Subcutaneous abdominal adipose tissue (tissue), 5 donors: ENCODE measurements around the gene DPP7.
A peak's percentile ranks its signal among the peaks of the same experiment; 100 is the strongest.

Experiments used
- H3K27ac ChIP-seq: one replicate; pipeline ENCODE4 v1.7.0; 2013; ENCODE audit warnings: low read depth, mild to moderate bottlenecking, inconsistent platforms, low read length, moderate library complexity
- H3K27me3 ChIP-seq, 5 donors: one replicate each; pipeline ENCODE4 v1.7.0; 2013; ENCODE audit warnings: low read length in 5 of 5, inconsistent platforms in 1 of 5; ENCODE audit not compliant: control insufficient read depth in 5 of 5, insufficient read depth in 4 of 5
- H3K36me3 ChIP-seq, 5 donors: one replicate each; pipeline ENCODE4 v1.7.0; 2013; ENCODE audit warnings: low read length in 5 of 5; ENCODE audit not compliant: control insufficient read depth in 5 of 5, insufficient read depth in 5 of 5
- H3K4me1 ChIP-seq, 5 donors: one replicate each; pipeline ENCODE4 v1.7.0; 2013; ENCODE audit warnings: low read length in 5 of 5, mild to moderate bottlenecking in 3 of 5, moderate library complexity in 1 of 5; ENCODE audit not compliant: control insufficient read depth in 5 of 5, insufficient read depth in 5 of 5
- H3K4me3 ChIP-seq, 5 donors: one replicate each; pipeline ENCODE4 v1.7.0; 2013; ENCODE audit warnings: low read length in 5 of 5, low read depth in 1 of 5
- H3K9ac ChIP-seq, 5 donors: one replicate each; pipeline ENCODE4 v1.7.0; 2013; ENCODE audit warnings: low read length in 5 of 5, mild to moderate bottlenecking in 4 of 5, moderate library complexity in 3 of 5
- H3K9me3 ChIP-seq, 5 donors: one replicate each; pipeline ENCODE4 v1.7.0; 2013; ENCODE audit warnings: low read length in 5 of 5; ENCODE audit not compliant: control insufficient read depth in 5 of 5
- donor health status: healthy.
- donor health status: healthy.
- donor health status: healthy.
- donor health status: healthy.
- donor health status: healthy.

DPP7 gene

DNA sequence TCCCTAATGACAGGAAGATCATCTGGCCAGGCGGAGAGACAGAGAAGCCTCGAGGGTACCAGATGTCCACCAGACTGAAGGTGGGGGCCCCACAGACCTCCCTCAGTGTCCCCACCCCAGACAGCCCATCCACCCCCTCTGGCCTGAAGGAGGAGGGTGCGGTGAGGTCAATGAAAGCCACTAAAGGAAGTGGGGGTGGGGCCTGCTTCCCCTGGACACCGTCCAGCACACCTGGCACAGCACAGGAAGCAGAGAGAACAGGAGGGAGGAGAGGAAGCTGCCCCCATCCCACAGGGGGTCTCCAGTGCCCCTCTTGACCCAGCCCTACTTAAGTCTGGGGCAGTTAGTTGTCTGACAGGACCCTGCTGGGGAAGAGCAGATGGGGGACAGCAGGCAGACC lies 44.1 kb upstream of the DPP7 start:
- H3K4me1 ChIP-seq: peaks cover 0 to 15% (median 8%) of the 10 kb centered on the region in 5 donors
- H3K4me3 ChIP-seq: no peak overlapping the region
- peaks cover 44 to 74% (median 73%) of the 10 kb centered on the region in 5 donors for H3K27me3 ChIP-seq
- H3K9me3 ChIP-seq: peaks cover 0 to 2% (median 0%) of the 10 kb centered on the region in 5 donors
- no peak overlapping the region for H3K9ac ChIP-seq
- H3K27ac ChIP-seq: no peak overlapping the region
- H3K36me3 ChIP-seq: no peaks in the 10 kb centered on the region

DNA sequence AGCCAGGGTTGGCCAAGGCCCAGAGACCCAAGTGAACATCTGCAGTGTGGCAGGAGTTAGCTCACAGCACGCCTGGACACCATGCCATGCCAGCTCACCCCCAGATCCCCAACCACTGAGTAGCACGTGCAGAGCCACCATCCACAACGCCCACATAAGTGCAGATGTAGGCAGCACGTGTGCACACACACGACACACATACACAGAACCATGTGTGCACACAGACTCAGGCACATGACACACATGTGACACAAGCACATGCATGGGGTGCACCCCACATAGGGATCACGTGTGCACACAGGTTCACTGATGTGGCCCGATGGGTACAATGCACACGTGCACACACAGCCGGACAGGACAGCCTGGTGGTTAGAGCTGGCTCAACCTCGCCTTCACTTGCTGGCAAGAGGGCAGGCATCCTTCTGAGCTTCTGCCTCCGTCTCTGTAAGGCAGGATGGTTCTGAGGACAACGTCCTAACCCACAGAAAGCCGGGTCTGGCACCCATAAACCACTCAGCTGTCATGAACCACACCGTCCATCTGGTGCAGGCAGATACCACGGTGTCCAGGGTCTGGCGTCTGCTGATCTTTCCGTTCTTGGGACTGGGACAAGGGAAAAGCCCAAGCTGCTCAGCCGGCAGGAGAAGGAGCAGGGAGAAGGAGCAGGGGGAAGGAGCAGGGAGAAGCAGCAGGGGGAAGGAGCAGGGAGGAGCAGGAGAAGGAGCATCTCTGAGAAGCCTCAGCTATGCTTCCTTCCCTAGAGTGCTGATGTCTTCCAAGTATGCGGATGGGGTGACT lies 43.3 kb upstream of the DPP7 start:
- Histone ChIP-seq H3K9me3 (peaks cover 0 to 2% (median 0%) of the 10 kb centered on the region in 5 donors), H3K9ac (no peak overlapping the region), H3K27me3 (peaks cover 39 to 68% (median 66%) of the 10 kb centered on the region in 5 donors), H3K4me3 (no peak overlapping the region), H3K27ac (no peak overlapping the region), H3K4me1 (peaks cover 0 to 8% (median 4%) of the 10 kb centered on the region in 5 donors), H3K36me3 (no peaks in the 10 kb centered on the region)

DNA sequence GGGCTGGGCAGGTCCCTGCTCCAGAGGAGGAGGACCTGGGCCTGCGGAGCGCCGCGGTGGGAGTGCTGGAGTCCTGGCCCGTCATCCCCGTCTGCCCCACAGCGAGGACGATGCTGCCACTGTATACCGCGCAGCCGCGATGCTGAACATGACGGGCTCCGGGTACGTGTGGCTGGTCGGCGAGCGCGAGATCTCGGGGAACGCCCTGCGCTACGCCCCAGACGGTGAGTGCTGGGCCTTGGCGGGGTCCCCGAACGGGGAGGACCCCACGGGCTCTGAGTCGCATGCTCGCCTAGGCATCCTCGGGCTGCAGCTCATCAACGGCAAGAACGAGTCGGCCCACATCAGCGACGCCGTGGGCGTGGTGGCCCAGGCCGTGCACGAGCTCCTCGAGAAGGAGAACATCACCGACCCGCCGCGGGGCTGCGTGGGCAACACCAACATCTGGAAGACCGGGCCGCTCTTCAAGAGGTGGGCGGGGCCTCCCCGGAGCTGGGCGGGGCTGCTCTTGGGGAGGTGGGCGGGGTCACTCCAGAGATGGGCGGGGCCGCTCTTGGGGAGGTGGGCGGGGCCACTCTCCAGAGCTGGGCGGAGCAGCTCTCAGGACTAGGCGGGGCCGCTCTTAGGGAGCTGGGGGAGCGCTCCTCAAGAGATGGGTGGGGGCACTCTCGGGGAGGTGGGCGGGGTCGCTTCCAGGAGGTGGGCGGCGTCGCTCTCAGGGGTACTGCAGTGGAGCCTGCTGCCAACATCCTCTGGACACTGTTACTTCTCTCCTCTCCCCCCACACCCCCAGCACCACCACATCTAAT lies 42.2 kb upstream of the DPP7 start:
- H3K27me3 ChIP-seq: peaks cover 39 to 59% (median 57%) of the 10 kb centered on the region in 5 donors
- peak overlapping the region in 1 of 5 donors; percentile 27 for H3K4me3 ChIP-seq
- no peaks in the 10 kb centered on the region for H3K36me3 ChIP-seq
- peaks cover 0 to 5% (median 4%) of the 10 kb centered on the region in 5 donors for H3K4me1 ChIP-seq
- H3K9ac ChIP-seq: no peak overlapping the region
- peaks cover 0 to 2% (median 0%) of the 10 kb centered on the region in 5 donors for H3K9me3 ChIP-seq
- no peak overlapping the region for H3K27ac ChIP-seq

DNA sequence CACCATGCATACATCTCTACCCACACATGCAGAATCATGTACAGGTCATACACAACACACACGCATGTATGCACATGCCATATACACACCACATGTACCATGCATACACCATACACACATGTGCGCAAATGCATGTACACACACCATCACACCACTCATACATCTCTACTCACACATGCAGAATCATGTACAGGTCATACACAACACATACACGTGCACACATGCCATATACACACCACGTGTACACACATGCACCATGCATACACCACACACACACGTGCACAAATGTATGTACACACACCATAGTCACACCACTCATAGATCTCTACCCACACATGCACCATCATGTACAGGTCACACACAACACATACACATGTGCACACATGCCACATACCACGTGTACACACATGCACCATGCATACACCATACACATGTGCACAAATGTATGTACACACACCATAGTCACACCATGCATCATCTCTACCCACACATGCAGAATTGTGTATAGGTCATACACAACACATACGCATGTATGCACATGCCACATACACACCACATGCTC lies 38.4 kb upstream of the DPP7 start:
- no peaks in the 10 kb centered on the region for H3K36me3 ChIP-seq
- no peak overlapping the region for H3K27ac ChIP-seq
- peaks cover 0 to 5% (median 4%) of the 10 kb centered on the region in 5 donors for H3K4me1 ChIP-seq
- H3K27me3 ChIP-seq: peaks cover 14 to 39% (median 31%) of the 10 kb centered on the region in 5 donors
- H3K9me3 ChIP-seq: no peaks in the 10 kb centered on the region
- no peak overlapping the region for H3K9ac ChIP-seq
- no peak overlapping the region for H3K4me3 ChIP-seq

DNA sequence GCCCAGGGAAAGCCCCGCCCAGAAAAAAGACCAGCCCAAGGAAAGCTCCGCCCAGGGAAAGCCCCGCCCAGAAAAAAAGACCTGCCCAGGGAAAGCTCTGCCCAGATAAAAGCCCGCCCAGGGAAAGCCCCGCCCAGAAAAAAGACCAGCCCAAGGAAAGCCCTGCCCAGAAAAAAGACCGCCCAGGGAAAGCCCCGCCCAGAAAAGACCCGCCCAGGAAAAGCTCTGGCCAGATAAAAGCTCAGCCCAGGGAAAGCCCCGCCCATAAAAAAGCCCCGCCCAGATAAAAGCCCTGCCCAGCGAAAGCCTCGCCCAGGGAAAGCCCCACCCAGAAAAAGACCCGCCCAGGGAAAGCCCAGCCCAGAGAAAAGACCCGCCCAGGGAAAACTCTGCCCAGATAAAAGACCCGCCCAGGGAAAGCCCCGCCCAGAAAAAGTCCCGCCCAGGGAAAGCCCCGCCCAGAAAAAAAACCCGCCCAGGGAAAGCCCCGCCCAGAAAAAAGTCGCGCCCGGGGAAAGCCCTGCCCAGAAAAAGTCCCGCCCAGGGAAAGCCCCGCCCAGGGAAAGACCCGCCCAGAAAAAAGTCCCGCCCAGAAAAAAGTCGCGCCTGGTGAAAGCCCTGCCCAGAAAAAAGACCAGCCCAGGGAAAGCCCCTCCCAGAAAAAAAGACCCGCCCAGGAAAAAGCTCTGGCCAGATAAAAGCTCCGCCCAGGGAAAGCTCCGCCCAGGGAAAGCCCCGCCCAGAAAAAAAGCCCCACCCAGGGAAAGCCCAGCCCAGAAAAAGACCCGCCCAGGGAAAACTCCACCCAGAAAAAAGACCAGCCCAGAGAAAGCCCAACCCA lies 36.3 kb upstream of the DPP7 start:
- no peak overlapping the region for H3K4me3 ChIP-seq

DNA sequence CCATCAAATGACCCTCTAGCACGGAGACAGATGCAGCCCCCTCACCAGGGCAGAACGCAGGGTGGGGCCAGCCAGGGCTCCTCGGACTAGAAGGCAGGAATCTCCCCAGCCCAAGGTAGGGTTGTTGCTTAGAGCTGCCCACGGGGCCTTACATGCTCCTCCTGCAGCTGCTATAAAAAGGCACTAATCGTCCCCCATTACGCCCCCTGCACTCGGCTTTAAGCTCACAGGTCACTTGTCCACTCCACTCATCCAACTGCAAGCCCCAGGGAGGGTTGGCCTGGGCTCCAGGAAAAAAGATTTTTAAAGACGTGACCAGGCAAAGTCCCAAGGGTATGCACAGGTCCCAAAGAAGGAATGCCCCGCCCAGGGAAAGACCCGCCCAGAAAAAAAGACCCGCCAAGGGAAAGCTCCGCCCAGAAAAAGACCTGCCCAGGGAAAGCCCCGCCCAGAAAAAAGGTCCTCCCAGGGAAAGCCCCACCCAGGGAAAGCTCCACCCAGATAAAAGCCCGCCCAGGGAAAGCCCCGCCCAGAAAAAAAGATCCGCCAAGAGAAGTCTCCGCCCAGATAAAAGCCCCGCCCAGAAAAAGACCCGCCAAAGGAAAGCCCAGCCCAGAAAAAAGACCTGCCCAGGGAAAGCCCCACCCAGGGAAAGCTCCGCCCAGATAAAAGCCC lies 35.5 kb upstream of the DPP7 start:
- Histone ChIP-seq H3K9me3 (no peaks in the 10 kb centered on the region), H3K36me3 (no peaks in the 10 kb centered on the region), H3K4me3 (no peak overlapping the region), H3K4me1 (no peaks in the 10 kb centered on the region), H3K27me3 (peaks cover 14 to 32% (median 22%) of the 10 kb centered on the region in 5 donors), H3K9ac (no peak overlapping the region), H3K27ac (no peak overlapping the region)

More for the DNA sequence above, 36.3 kb upstream of the DPP7 start:
- Histone ChIP-seq H3K9ac (no peak overlapping the region), H3K9me3 (no peaks in the 10 kb centered on the region), H3K27ac (no peak overlapping the region), H3K36me3 (no peaks in the 10 kb centered on the region), H3K27me3 (peaks cover 19 to 37% (median 27%) of the 10 kb centered on the region in 5 donors), H3K4me1 (no peaks in the 10 kb centered on the region)

DNA sequence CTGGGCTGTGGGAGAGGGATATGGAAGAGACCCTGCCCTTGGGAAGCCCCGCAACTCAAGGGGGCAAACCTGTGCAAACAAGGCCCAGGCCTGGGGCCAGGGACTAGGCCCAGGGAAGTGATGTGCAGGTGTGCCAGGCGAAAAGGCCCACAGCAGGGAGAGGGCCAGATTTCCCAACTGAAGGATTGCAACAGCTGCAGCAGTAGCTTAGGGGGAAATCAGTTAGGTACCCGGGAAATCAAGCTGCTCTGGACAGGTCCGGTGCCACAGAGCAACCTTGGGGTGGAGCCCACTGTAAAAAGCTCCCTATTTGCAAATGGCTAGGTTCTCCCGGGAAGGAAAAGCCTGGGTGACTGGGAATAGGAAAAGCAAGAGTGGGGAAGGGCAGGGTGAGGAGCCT lies 34.8 kb upstream of the DPP7 start:
- no peak overlapping the region for H3K27ac ChIP-seq
- peaks cover 14 to 30% (median 18%) of the 10 kb centered on the region in 5 donors for H3K27me3 ChIP-seq

DNA sequence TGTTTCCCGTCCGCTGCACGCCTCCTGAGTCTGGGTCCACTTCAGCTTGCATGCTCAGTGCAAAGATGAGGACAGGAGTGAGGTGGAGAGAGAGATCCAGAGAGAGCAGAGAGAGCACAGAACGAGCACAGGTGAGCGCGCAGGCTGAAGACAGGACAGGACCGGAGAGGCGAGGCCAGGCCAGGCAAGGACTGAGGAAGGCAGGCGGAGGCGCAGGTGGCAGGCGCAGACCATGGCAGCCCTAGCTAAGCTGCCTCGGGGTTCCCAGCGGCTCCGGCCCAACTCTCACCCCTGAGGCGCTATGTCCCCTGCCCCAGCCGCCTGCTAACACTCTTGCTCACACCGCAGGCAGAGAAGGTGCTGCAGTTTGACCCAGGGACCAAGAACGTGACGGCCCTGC lies 34.1 kb upstream of the DPP7 start:
- Histone ChIP-seq H3K9me3 (no peaks in the 10 kb centered on the region), H3K27ac (no peak overlapping the region)

More for the DNA sequence above, 34.8 kb upstream of the DPP7 start:
- Histone ChIP-seq H3K9ac (no peak overlapping the region), H3K4me1 (no peaks in the 10 kb centered on the region), H3K36me3 (no peaks in the 10 kb centered on the region), H3K9me3 (no peaks in the 10 kb centered on the region), H3K4me3 (no peak overlapping the region)

DNA sequence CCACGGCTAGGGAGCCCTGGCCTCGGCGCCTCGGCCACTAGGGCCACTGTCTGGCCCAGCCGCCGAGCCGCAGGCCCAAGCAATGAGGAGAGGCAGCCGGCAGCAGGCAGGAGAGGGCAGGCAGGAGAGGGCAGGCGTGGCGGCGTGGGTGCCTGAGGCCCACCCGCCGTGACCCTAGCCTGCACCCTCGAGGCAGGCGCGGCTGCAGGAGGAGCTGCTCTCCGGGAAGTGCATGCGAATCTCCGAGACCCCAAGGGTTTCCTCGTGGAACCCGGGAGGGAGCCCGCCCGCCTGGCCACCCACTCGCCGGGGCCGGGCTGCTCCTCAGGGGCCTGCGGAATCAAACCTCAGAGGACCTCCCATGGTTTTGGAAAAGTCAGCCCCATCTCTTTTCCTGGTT lies 33.7 kb upstream of the DPP7 start:
- Histone ChIP-seq H3K4me3 (no peak overlapping the region), H3K9ac (no peak overlapping the region), H3K27ac (no peak overlapping the region), H3K36me3 (no peaks in the 10 kb centered on the region), H3K4me1 (no peaks in the 10 kb centered on the region), H3K9me3 (no peaks in the 10 kb centered on the region), H3K27me3 (peaks cover 19 to 38% (median 28%) of the 10 kb centered on the region in 5 donors)

More for the DNA sequence above, 34.1 kb upstream of the DPP7 start:
- Histone ChIP-seq H3K9ac (no peak overlapping the region), H3K4me1 (no peaks in the 10 kb centered on the region), H3K36me3 (no peaks in the 10 kb centered on the region), H3K4me3 (no peak overlapping the region), H3K27me3 (peaks cover 15 to 34% (median 23%) of the 10 kb centered on the region in 5 donors)
